Measurements from ENCODE around the gene JADE2.

GRCh38 chr5:134525683-134526482, 413 bp downstream of the JADE2 start:
- TF ChIP-seq HOXA7 (CRISPR knock-in tag; IDR thresholded peaks at IDR 0.05), result no peak
- TF ChIP-seq, protein P1, sequence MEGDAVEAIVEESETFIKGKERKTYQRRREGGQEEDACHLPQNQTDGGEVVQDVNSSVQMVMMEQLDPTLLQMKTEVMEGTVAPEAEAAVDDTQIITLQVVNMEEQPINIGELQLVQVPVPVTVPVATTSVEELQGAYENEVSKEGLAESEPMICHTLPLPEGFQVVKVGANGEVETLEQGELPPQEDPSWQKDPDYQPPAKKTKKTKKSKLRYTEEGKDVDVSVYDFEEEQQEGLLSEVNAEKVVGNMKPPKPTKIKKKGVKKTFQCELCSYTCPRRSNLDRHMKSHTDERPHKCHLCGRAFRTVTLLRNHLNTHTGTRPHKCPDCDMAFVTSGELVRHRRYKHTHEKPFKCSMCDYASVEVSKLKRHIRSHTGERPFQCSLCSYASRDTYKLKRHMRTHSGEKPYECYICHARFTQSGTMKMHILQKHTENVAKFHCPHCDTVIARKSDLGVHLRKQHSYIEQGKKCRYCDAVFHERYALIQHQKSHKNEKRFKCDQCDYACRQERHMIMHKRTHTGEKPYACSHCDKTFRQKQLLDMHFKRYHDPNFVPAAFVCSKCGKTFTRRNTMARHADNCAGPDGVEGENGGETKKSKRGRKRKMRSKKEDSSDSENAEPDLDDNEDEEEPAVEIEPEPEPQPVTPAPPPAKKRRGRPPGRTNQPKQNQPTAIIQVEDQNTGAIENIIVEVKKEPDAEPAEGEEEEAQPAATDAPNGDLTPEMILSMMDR (IDR thresholded peaks at IDR 0.05), result 0 out of 3 replicates have a peak, but pooled peaks have one; percentile 14
- TF ChIP-seq ESRRA (IDR thresholded peaks at IDR 0.05; ENCODE audit: borderline replicate concordance, low read length), result no peak
- peak; percentile 43 for TF ChIP-seq POLR2A (IDR thresholded peaks at IDR 0.05; ENCODE audit: low read length)
- no peak for TF ChIP-seq HEYL (CRISPR knock-in tag; IDR thresholded peaks at IDR 0.05)
- no peak for TF ChIP-seq JUNB (IDR thresholded peaks at IDR 0.05)
- no peak for TF ChIP-seq EHMT2 (IDR thresholded peaks at IDR 0.05; ENCODE audit: low read depth)

Data from A549 (cell line).